H1 (cell line): ENCODE data around the gene SSBP3.

Source experiments
- CHD1 ChIP-seq: IDR thresholded peaks from 2 replicates; pipeline ENCODE4 v1.6.1; 2012; ENCODE audit warnings: low read depth, low read length, improper control_type of control experiment
- RXRA ChIP-seq: IDR thresholded peaks from 2 replicates; pipeline ENCODE4 v1.6.1; 2011; ENCODE audit warnings: low read depth, mild to moderate bottlenecking, low read length, moderate library complexity; ENCODE audit not compliant: insufficient read depth

GRCh38 chr1:54341763-54342162 lies 64.4 kb downstream of the SSBP3 start:
- no peak for TF ChIP-seq CHD1
- TF ChIP-seq RXRA: no peak
